DOHH2 (cell line): ENCODE results near the gene ANO6.

Source experiments
- H3F3A ChIP-seq: fragments of 200-600 bp; sonication (generic), shearing (Covaris generic); 2 replicates; pipeline ENCODE4 v1.6.0; 2016; ENCODE audit warnings: antibody characterized with exemption, mild to moderate bottlenecking; ENCODE audit not compliant: control insufficient read depth, insufficient read depth
- H3K27ac ChIP-seq: fragments of 200-600 bp; sonication (generic); 2 replicates; pipeline ENCODE4 v1.5.1; 2014; ENCODE audit warnings: low read depth, mild to moderate bottlenecking, low read length, moderate library complexity
- H3K27me3 ChIP-seq: fragments of 200-600 bp; sonication (generic); 2 replicates; pipeline ENCODE4 v1.6.1; 2014; ENCODE audit warnings: mild to moderate bottlenecking, low read length, mixed read lengths; ENCODE audit not compliant: control insufficient read depth
- H3K36me3 ChIP-seq: fragments of 200-600 bp; sonication (generic); 2 replicates; pipeline ENCODE4 v1.6.1; 2014; ENCODE audit warnings: mild to moderate bottlenecking, low read length, moderate library complexity, mixed read lengths; ENCODE audit not compliant: control insufficient read depth
- H3K4me1 ChIP-seq: fragments of 200-600 bp; sonication (generic); 2 replicates; pipeline ENCODE4 v1.6.1; 2014; ENCODE audit warnings: mild to moderate bottlenecking, low read length, mixed read lengths; ENCODE audit not compliant: control insufficient read depth
- H3K4me2 ChIP-seq: fragments of 200-600 bp; sonication (generic); 2 replicates; pipeline ENCODE4 v1.6.0; 2014; ENCODE audit warnings: mild to moderate bottlenecking, low read length, moderate library complexity
- H3K4me3 ChIP-seq: fragments of 200-600 bp; sonication (generic); 2 replicates; pipeline ENCODE4 v1.5.1; 2014; ENCODE audit warnings: mild to moderate bottlenecking, low read length, mixed read lengths
- H3K79me2 ChIP-seq: fragments of 200-600 bp; sonication (generic); 2 replicates; pipeline ENCODE4 v1.6.1; 2014; ENCODE audit warnings: mild to moderate bottlenecking, low read length, mixed read lengths; ENCODE audit not compliant: control insufficient read depth
- H3K9me2 ChIP-seq: fragments of 200-600 bp; sonication (generic); replicated peaks from 2 replicates; pipeline ENCODE4 v1.6.1; 2014; ENCODE audit warnings: mild to moderate bottlenecking, low read length, mixed read lengths; ENCODE audit not compliant: control insufficient read depth
- H3K9me3 ChIP-seq: fragments of 200-600 bp; sonication (generic); 2 replicates; pipeline ENCODE4 v1.6.1; 2014; ENCODE audit warnings: antibody characterized with exemption, low read length, mixed read lengths; ENCODE audit not compliant: control insufficient read depth, insufficient read depth
- H4K20me1 ChIP-seq: fragments of 200-600 bp; sonication (generic); 2 replicates; pipeline ENCODE4 v1.6.0; 2014; ENCODE audit warnings: low read depth, mild to moderate bottlenecking, antibody characterized with exemption, low read length, moderate library complexity; ENCODE audit not compliant: control insufficient read depth, insufficient read depth
- CTCF ChIP-seq: fragments of 200-600 bp; sonication (generic); IDR thresholded peaks from one replicate; pipeline ENCODE4 v1.5.1; 2014; ENCODE audit warnings: antibody characterized with exemption, mild to moderate bottlenecking, low read depth, low read length; ENCODE audit not compliant: poor library complexity, severe bottlenecking
- EZH2phosphoT487 ChIP-seq: fragments of 200-600 bp; sonication (generic); IDR thresholded peaks from 2 replicates; pipeline ENCODE4 v1.6.1; 2017; ENCODE audit warnings: borderline replicate concordance, mild to moderate bottlenecking, antibody characterized with exemption, low read length, moderate library complexity, mixed read lengths

Gene ANO6

DNA sequence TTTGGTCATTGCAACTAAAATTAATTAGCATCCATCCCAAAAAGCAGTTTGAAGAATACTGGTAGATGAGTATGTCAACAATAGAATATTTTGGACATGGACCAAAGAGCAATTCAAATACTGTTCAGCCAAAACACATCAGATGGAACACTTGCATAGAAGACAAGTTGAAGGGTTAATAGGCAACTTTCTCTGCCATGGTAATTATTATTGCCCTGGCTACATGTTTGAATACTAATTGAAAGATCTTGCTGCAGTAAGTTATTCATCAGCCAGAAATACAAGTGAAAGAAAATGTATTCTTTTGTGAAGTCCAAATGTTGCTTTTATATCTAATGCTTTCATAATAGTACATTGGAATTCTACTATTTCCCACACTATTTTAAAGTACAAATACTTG, 10.1 kb downstream of the ANO6 start:
- Histone ChIP-seq H3K79me2 (peaks cover 67% of the 10 kb centered on the region), H3K4me1 (peaks cover 6% of the 10 kb centered on the region), H3K4me3 (no peak overlapping the region), H3K27ac (no peak overlapping the region), H3K36me3 (no peaks in the 10 kb centered on the region), H3K9me2 (no peaks in the 10 kb centered on the region), H3F3A (peaks cover 3% of the 10 kb centered on the region; the same call in 1 of the 2 replicates), H4K20me1 (no peaks in the 10 kb centered on the region), H3K4me2 (no peak overlapping the region), H3K9me3 (no peaks in the 10 kb centered on the region), H3K27me3 (no peaks in the 10 kb centered on the region)
- TF ChIP-seq CTCF (no peak), EZH2phosphoT487 (no peak)

DNA sequence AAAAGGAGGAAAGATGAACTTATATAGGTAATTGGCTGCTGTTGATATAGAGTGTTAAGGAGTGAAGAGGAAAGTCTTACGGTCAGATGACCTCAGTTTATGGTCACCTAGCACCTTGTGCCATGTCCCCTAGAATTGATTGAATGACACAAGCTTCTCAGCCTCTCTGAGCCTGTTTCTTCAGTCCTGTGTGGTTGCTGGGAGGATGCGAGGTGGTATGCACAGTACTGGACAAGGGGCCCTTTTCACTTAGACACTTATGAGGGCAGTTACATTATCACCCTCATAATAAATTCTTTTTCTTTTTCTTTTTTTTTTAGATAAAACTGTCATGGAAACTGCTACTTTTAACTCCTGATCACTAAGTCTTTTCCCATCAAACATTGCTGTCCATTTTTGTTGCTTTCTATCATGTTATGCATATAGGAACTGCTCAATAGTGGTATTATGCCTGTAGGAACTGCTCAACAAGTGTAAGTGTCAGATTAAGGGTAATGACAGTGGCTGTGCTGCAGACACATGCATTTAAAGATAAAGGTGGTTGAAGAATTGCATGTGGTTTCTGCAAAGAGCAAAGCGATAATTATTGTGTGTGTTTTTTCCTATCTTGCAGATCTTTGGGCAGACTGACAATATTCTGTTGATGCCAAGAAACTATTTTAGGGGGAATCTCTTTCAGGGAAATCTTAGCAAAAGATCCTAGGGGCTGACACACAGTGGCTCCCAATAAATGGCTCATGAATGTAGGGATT, 11.6 kb downstream of the ANO6 start:
- H3K4me1 ChIP-seq = peaks cover 16% of the 10 kb centered on the region
- H3F3A ChIP-seq = peaks cover 3% of the 10 kb centered on the region; the same call in 1 of the 2 replicates
- H3K36me3 ChIP-seq = peaks cover 3% of the 10 kb centered on the region; the same call in 1 of the 2 replicates
- H3K9me2 ChIP-seq = no peaks in the 10 kb centered on the region
- no peak overlapping the region for H3K27ac ChIP-seq
- peaks cover 62% of the 10 kb centered on the region for H3K79me2 ChIP-seq
- no peaks in the 10 kb centered on the region for H3K27me3 ChIP-seq
- no peak for TF ChIP-seq EZH2phosphoT487
- TF ChIP-seq CTCF = no peak
- H3K9me3 ChIP-seq = no peaks in the 10 kb centered on the region
- no peaks in the 10 kb centered on the region for H4K20me1 ChIP-seq
- H3K4me2 ChIP-seq = no peak overlapping the region
- no peak overlapping the region for H3K4me3 ChIP-seq

DNA sequence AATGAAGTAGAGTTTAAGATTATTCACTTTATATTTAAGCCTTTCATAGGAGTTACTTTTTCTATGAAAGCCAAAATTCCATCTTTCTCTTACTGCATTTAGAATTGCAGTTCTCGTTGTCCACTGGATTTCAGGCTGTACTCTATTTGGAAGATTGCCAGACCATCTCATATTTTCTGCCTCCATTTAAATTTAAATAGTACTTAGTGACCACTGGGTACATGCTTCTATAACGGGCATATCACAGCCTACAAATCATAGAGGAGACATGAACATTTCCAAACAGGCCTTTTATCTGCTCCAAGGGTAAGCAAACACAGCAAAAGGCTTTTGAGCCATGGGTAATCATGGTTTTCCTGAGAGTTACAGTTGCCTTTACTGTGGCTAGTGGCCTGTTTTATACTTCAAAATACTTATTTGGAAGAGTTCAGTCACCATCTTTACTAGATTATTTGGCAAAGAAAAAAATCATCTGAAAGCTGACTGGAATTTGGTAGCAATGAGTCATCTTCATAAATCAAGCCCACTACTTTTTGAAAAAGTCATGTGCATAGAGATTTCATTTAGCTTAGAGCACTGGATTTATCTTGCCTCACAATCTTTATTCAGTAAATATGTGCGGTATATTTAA, 15.7 kb downstream of the ANO6 start:
- no peaks in the 10 kb centered on the region for H3K27me3 ChIP-seq
- TF ChIP-seq CTCF (no peak), EZH2phosphoT487 (no peak)
- no peaks in the 10 kb centered on the region for H4K20me1 ChIP-seq
- no peak overlapping the region for H3K27ac ChIP-seq
- H3K9me2 ChIP-seq = no peaks in the 10 kb centered on the region
- H3F3A ChIP-seq = peaks cover 3% of the 10 kb centered on the region; the same call in 1 of the 2 replicates
- H3K4me2 ChIP-seq = no peak overlapping the region
- no peaks in the 10 kb centered on the region for H3K9me3 ChIP-seq
- H3K4me1 ChIP-seq = peaks cover 23% of the 10 kb centered on the region
- no peak overlapping the region for H3K4me3 ChIP-seq
- H3K79me2 ChIP-seq = peaks cover 45% of the 10 kb centered on the region
- H3K36me3 ChIP-seq = peaks cover 11% of the 10 kb centered on the region; the same call in 1 of the 2 replicates
